Stimulated activated CD8-positive, alpha-beta memory T cell treated with anti-CD3 and anti-CD28 coated beads, Interleukin-15, amount 100 ng/mL, for 1 hour (primary cell): ENCODE measurements around the gene ACTL6B.
"Not testable (repeated sequence)": the region's sequence is repeated elsewhere in the genome, so short reads cannot be mapped to it uniquely, and the experiment has no call there.

ENCODE experiments used
- DNase-seq: peaks from one replicate; pipeline ENCODE4 v3.0.0-alpha.2; 2020; ENCODE audit warnings: low read depth

ACTL6B gene

GRCh38 chr7:100671353-100672327 is 15.4 kb upstream of the ACTL6B start:
- DNase-seq: no peak

DNA sequence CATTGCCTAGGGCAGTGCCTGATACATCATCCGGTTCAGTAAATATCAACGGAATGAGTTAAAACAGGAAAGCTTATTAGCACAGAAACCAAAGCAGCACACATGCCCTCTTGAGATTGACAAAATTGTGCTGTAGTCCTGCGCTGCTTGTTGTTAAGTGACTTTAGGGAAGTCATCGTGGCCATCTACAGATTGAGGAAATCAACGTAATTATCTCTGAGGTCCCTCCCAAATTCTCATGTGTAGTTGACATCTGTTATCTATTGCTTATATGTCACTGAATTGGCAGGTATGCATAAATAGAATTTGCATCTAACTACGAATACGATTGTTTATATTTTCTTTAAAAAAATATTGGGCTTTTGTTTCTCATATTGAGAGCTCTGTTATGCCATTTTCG is 13.8 kb upstream of the ACTL6B start:
- no peak for DNase-seq

DNA sequence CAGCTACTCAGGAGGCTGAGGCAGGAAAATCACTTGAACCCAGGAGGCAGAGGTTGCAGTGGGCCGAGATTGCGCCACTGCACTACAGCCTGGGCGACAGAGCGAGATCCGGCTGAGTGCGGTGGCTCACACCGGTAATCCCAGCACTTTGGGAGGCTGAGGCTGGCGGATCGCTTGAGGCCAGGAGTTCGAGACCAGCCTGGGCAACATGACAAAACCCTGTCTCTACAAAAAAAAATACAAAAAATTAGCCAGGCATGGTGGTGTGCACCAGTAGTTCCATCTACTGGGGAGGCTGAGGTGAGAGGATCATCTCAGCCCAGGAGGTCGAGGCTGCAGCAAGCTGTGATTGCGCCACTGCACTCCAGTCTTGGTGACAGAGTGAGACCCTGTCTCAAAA is 12.9 kb upstream of the ACTL6B start:
- not testable (repeated sequence) for DNase-seq

DNA sequence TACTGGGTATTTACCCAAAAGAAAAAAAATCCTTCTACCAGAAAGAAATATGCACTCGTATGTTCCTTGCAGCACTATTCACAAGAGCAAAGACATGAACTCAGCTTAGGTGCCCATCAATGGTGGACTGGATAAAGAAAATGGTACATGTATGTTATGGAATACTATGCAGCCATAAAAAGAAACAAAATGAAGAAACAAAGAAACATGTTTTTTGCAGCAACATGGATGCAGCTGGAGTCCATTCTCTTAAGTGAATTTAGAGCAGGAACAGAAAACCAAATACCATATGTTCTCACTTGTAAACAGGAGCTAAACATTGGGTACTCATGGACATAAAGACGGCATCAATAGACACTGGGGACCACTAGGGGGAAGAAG is 11.8 kb upstream of the ACTL6B start:
- no peak for DNase-seq

- DNase-seq: no peak
Measured at GRCh38 chr7:100667331-100668068, 11.3 kb upstream of the ACTL6B start.

DNA sequence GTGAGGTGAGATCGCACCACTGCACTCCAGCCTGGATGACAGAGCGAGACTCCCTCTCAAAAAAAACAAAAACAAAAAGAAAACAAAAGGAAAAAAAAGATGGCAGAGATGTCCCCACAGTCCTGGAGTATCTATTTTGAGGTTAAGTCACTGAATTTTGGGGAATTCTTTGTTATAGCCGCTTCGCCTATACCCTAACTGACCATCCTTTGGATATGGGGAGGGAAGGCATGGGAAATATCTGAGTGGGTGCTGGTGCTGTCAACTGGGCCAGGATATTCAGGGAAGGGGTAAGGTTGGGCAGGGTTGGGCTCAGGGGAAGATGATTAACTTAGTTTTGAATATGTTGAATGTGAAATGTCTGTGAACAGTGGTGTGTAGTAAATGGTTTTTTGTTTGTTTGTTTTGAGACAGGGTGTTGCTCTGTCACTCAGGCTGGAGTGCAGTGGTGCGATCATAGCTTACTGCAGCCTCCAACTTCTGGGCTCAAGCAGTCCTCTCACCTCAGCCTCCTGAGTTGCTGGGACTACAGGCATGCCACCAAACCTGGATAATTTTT is 9.0 kb upstream of the ACTL6B start:
- no peak for DNase-seq

GRCh38 chr7:100662194-100662776 is 6.0 kb upstream of the ACTL6B start:
- not testable (repeated sequence) for DNase-seq

GRCh38 chr7:100654908-100655831 is 1.1 kb downstream of the ACTL6B start:
- no peak for DNase-seq

- no peak for DNase-seq
Measured at GRCh38 chr7:100649826-100650565, 6.3 kb downstream of the ACTL6B start.

- no peak for DNase-seq
Measured at GRCh38 chr7:100642534-100642907, 13.7 kb downstream of the ACTL6B start.

DNA sequence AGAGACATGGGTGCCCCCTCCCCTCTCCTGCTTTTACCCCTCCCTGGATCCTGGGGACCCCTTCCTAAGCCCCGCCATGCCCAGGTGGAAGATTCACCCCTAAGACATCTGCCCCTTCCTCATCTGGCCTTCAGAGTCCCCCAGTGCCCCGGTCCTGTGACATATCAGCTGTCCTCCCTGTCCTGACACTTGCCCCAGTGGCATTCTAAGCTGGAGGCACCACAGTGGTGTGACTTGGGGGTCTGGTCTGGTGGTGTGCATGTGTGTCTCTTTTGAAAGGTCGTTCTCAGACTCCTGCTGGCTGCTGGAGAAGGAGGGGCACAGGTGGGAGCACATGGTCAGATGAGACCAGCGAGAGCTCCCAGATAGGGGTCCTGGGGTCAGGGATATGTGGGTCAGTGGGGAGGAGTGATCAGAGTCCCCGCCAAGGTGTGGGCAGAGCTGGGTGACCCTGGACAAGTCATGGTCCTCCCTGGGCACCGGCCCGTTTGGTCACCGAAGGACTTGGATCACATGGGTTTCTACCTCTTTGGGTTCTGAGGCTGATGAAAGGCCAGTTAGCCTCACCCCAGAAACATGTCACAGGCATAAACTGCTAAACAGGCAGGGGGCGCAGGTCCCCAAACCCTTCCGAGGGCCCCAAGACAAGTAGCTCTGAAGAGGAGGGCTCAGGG is 14.3 kb downstream of the ACTL6B start:
- no peak for DNase-seq

- no peak for DNase-seq
Measured at GRCh38 chr7:100641463-100641859, 14.8 kb downstream of the ACTL6B start, which contains the start of gene TFR2. Gene TFR2 (minus strand): TSS chr7:100641552. CDS start chr7:100641509, 43 bp downstream.

GRCh38 chr7:100640517-100641440 is 15.5 kb downstream of the ACTL6B start:
- DNase-seq: no peak

GRCh38 chr7:100639995-100640516 is 16.2 kb downstream of the ACTL6B start:
- no peak for DNase-seq

DNA sequence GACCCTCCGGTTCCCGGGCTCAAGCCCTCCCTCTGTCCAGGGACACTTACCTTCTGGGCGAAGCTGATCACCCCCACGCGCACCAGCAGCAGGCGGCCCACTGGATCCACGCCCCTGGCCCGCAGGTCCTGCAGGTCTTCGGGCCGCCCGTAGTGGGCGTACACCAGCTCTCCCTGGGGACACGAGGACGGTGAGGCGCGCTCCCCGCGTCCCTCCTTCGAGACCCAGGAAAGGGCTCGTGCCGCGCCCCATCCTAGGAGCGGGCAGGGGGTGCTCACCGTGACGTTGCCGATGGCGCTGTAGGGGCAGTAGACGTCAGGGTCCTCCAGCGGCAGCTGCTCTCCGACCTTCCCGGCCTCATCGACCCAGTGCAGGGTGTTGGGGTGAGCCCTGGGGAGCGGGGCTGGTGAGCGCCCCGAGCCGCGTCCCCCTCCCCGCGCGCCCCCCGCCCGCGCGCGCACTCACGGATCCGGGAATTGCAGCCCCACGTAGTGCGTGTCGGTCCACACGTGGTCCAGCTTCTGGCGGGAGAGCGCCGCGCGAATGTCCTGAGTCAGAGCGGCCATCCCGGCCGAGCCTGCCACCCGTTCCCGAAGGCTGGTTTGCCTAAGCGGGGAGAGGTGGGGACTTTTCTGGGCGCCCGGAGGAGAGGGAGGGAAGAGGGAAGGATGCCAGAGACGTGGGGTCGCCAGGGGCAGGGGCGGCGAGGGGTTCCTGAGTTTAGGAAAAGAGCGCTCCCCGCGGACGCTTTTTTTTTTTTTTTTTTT is 23.1 kb downstream of the ACTL6B start:
- DNase-seq: no peak

DNA sequence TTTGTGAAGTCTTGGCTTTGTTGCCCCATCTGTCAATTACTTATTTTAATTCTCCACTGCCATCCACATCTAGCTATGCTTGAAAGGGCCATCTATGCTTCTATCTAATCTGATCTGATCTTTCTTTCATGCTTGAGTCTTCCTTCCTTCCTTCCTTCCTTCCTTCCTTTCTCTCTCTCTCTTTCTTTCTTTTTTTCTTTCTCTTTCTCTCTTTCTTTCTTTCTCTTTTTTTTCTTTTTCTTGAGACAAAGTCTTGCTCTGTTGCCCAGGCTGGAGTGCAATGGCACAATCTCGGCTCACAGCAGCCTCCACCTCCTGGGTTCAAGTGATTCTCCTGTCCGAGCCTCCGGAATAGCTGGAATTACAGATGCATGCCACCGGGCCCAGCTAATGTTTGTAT is 26.2 kb downstream of the ACTL6B start:
- no peak for DNase-seq

DNA sequence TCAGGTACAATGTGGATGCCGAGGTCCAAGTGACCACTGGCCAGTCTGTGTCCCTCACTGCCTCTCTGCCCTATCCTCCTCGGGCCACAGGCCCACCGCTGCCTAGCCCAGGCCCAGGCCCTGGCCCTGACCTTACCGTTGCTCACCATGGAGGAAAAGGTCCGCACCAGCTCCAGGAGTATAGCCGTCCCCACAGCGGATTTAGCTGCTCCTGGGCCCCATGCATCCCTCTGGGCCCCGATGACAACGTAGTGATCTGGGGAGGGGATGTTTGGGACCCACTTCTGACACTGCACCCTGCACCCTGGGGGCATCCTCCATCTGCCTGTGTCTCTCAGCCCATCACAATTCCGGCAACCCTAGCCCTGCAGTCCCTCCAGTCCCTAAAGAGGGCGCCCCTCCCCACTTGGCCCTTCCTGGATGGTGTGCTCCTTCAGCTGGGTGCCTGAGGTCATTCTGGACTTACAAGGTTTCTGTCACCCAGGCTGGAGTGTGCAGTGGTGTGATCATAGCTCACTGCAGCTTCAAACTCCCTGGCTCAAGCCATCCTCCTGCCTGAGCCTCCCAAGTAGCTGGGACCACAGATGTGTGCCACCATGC is 27.0 kb downstream of the ACTL6B start:
- DNase-seq: no peak

- no peak for DNase-seq
Measured at GRCh38 chr7:100627238-100627549, 29.1 kb downstream of the ACTL6B start.
